Measurements from ENCODE around the gene IGFBP3. TPM values are rescaled to one million over a fixed set of nuclear protein-coding genes. Genes with fewer than 3 reads are reported as not detected.

IGFBP3 gene
- total and polyA plus RNA-seq, 5 donors, result 90.6 to 212 (median 98.5) TPM

DNA sequence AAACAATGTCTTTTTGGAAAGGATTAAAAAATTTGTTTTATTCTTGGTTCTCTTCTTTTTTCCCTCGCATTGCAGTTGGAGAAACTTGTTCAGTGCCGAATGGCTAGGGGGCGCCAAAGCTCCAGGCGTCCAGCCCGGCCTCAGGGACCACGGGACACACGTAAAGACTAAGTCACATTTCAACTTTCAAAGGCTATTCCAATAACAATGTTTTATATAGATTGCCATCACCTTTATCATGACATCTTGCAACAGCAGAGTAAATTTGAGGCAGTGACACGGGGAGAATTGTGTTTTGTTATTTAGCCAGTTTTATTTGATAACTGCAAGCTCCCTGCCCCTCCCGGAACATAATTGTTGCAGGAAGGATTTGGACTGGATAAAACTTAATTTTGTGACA is 2.2 kb upstream of the IGFBP3 start:
- Histone ChIP-seq H3K9me3 (ENCODE audit: control insufficient read depth, low read length) (no peaks in the 10 kb centered on the region), H3K27ac (ENCODE audit: low read length) (no peak overlapping the region), H3K27me3 (ENCODE audit: control insufficient read depth, insufficient read depth) (no peaks in the 10 kb centered on the region), H3K4me3 (ENCODE audit: low read length) (peak overlapping the region; percentile 44), H3K4me1 (ENCODE audit: control insufficient read depth, insufficient read depth, low read length) (no peaks in the 10 kb centered on the region)
- DNase-seq (peak; percentile 77 to 92 (median 91)), ATAC-seq (peak; percentile 56 to 64)
- 7% methylated on average over 9 of the region's 9 CpGs for WGBS
- intact Hi-C loops (cut with DNase I), result loop anchor here in 3 of 4 donors (5.0 to 10.0 kb wide), 7 partner anchors 122 to 1332 kb away; no protein-coding TSS in a partner anchor

DNA sequence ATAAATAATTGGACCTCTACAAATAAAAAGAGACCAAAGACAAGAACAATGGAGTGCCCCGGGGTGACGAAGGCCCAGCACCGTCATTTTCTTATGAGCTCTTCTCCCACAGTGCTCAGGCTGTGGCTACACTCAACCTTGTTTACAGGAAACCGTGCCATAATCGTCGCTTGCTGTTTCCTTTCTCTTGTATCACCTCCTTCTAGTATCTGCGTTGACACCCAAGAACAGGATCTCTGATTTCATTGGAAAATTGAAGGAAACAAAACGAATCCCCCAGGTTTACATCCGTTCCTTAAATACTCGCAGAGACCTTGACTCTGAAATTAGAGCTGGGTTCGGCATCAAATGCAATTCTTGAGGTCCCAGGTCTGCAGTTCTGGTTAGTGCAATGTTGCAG is 1.7 kb upstream of the IGFBP3 start:
- intact Hi-C loops (cut with DNase I), result loop anchor here in 3 of 4 donors (5.0 to 10.0 kb wide), 7 partner anchors 122 to 1332 kb away; no protein-coding TSS in a partner anchor
- ATAC-seq, result peak in 1 of 2 donors; percentile 21
- peak overlapping the region; percentile 44 for H3K4me3 ChIP-seq (ENCODE audit: low read length)
- H3K27me3 ChIP-seq (ENCODE audit: control insufficient read depth, insufficient read depth), result no peaks in the 10 kb centered on the region
- WGBS, result 2% methylated on average over 11 of the region's 11 CpGs
- peaks cover 3% of the 10 kb centered on the region for H3K4me1 ChIP-seq (ENCODE audit: control insufficient read depth, insufficient read depth, low read length)
- H3K27ac ChIP-seq (ENCODE audit: low read length), result no peak overlapping the region
- H3K9me3 ChIP-seq (ENCODE audit: control insufficient read depth, low read length), result no peaks in the 10 kb centered on the region
- DNase-seq, result peak in 2 of 3 donors; percentile 6 to 51

DNA sequence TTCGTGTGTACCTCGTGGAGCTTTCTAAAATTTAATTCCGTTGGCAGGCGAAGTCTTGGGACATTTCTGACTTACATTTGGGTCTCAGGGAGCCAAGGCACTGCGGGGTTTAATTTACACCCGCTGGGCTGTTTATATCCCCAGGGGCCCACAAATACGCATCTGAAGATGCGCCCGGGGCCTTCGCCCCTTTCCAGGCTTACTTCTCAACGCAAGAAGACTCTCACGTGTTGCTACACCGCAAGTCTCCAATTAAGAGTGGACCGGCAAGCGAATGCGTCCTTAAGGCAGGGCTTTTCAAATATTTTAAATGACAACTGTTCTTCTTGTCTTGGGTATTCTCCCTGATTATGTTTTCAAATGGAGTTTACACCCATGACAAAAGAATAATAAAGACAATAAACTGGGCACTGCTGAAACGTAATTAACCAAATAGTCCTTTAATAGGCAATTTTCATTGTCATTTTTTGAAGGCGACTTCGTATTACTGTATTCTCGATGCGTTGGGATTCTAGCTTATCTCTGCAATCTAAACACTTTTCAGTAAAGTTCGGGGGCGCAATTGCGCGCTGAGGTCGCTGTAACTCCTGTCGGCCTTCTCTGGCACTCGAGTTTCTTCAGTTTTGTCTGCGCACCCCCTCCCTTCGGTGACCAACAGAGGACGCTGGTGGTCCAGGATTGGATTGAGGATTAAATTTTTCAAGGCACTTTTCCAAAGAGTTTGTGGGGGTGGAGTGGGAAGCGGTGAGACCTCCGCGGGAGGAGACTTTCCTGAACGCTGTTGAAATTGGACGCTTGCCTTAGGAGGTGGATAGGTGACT is 837 bp upstream of the IGFBP3 start:
- ATAC-seq, result peak; percentile 15 to 52
- H3K27me3 ChIP-seq (ENCODE audit: control insufficient read depth, insufficient read depth), result no peaks in the 10 kb centered on the region
- intact Hi-C loops (cut with DNase I), result loop anchor here (2.0 to 10.0 kb wide), 9 partner anchors 123 to 1333 kb away; no protein-coding TSS in a partner anchor

DNA sequence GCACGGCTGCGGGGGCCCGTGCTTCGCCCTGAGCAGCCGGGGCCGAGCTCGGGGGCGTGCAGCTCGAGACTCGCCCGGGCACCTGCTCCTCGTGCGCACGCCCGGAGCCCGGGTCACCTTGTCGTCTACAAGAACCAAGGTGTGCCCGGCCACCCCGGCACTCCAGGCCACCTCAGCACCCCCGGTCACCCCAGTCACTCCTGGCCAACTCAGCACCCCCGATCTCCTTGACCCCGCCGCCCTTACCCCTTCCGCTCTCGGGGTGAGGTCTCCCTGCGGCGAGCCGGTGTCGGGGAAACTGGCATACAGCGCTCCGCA is 268 bp upstream of the IGFBP3 start:
- Histone ChIP-seq H3K27me3 (ENCODE audit: control insufficient read depth, insufficient read depth) (no peaks in the 10 kb centered on the region), H3K27ac (ENCODE audit: low read length) (no peak overlapping the region), H3K9me3 (ENCODE audit: control insufficient read depth, low read length) (no peaks in the 10 kb centered on the region), H3K4me1 (ENCODE audit: control insufficient read depth, insufficient read depth, low read length) (peaks cover 5% of the 10 kb centered on the region), H3K4me3 (ENCODE audit: low read length) (peak overlapping the region; percentile 55)
- 1% methylated on average over 31 of the region's 31 CpGs for WGBS
- intact Hi-C loops (cut with DNase I), result loop anchor here (2.0 to 10.0 kb wide), 9 partner anchors 123 to 1333 kb away; no protein-coding TSS in a partner anchor
- ATAC-seq (peak; percentile 2 to 6), DNase-seq (peak in 1 of 3 donors; percentile 15)

More for the DNA sequence above, 837 bp upstream of the IGFBP3 start:
- WGBS, result 5% methylated on average over 36 of the region's 36 CpGs
- DNase-seq, result peak; percentile 66 to 84 (median 84)
- Histone ChIP-seq H3K9me3 (ENCODE audit: control insufficient read depth, low read length) (no peaks in the 10 kb centered on the region), H3K4me1 (ENCODE audit: control insufficient read depth, insufficient read depth, low read length) (peaks cover 5% of the 10 kb centered on the region), H3K4me3 (ENCODE audit: low read length) (peak overlapping the region; percentile 55), H3K27ac (ENCODE audit: low read length) (no peak overlapping the region)

DNA sequence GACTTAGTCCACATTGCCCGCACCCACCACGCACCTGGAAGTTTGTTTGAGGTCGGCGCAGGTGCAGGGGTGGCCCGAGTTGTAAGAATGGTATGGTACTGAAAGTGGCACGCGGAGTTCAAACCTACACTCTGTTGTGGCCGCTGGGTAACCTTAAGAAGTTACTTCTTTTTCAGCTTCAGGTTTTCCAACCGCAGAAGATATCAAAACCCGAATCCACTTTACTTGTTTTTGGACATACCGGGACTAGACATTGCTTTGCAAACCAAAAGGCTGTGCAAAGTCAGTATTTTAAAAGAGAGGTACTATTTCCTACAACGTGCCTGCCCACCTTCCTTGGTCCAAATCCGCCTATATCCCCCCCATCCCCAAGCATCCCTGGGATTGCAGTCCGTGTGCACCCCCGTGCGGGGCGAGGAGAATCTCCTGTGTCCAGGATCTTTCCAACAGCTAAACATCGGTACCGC is 1.0 kb downstream of the IGFBP3 start:
- intact Hi-C loops (cut with DNase I), result loop anchor here (2.0 to 10.0 kb wide), 12 partner anchors 125 to 1335 kb away; no protein-coding TSS in a partner anchor

DNA sequence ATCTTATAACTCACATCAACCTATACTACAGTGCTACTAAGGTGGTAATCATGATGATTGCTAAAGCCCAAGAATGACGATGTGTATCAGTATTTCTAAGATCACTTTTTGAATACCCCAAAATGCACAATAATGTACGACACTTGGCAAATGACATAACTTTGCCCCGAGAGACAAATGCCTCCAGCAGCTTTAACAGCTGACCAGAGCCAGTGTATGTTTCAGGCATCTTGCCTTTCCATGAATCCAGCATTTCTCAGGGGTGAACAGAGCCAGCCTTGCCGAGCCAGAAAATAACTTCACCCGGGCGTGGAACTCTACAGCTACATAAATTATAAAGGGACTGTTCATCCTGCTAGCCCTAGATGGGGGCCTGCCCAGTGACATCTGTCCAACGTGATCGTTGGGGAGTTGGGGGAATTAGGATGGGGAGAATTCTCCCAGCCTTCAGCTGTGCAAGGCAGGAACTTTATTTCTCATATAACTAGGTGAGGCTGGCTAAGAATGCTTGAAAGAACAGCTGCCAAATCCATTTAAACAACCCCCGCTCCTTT is 1.8 kb downstream of the IGFBP3 start:
- ATAC-seq, result no peak
- peak in 1 of 3 donors; percentile 36 for DNase-seq
- H3K9me3 ChIP-seq (ENCODE audit: control insufficient read depth, low read length), result no peaks in the 10 kb centered on the region
- H3K4me1 ChIP-seq (ENCODE audit: control insufficient read depth, insufficient read depth, low read length), result peaks cover 5% of the 10 kb centered on the region
- no peak overlapping the region for H3K27ac ChIP-seq (ENCODE audit: low read length)
- intact Hi-C loops (cut with DNase I), result loop anchor here in 3 of 4 donors (5.0 to 10.0 kb wide), 4 partner anchors 1168 to 1315 kb away; no protein-coding TSS in a partner anchor
- H3K4me3 ChIP-seq (ENCODE audit: low read length), result peak overlapping the region; percentile 55
- no peaks in the 10 kb centered on the region for H3K27me3 ChIP-seq (ENCODE audit: control insufficient read depth, insufficient read depth)
- WGBS, result 24% methylated on average over 9 of the region's 9 CpGs

More for the DNA sequence above, 1.0 kb downstream of the IGFBP3 start:
- ATAC-seq (no peak), DNase-seq (peak in 1 of 3 donors; percentile 38)
- no peaks in the 10 kb centered on the region for H3K27me3 ChIP-seq (ENCODE audit: control insufficient read depth, insufficient read depth)
- peaks cover 5% of the 10 kb centered on the region for H3K4me1 ChIP-seq (ENCODE audit: control insufficient read depth, insufficient read depth, low read length)
- H3K4me3 ChIP-seq (ENCODE audit: low read length), result peak overlapping the region; percentile 55
- no peak overlapping the region for H3K27ac ChIP-seq (ENCODE audit: low read length)
- H3K9me3 ChIP-seq (ENCODE audit: control insufficient read depth, low read length), result no peaks in the 10 kb centered on the region
- WGBS, result 8% methylated on average over 19 of the region's 19 CpGs

DNA sequence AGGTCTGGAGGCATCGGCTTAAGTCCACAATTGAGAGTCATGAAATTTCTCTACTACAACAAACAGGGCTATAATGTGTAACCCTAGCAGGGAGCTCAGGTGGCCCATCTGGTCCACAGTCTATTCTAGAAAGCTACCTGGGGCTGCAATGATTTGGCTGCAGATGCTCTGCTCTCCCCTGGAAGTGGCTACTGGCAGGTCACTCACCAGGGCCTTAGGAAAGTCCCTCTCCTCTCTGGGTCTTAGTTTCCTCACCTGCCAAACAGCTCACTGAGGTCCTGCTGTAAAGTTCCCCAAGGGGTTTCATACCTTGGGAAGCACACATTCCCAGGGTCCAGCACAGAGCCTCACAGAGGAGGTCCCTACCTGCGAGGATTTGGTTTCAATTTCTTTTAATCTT is 2.5 kb downstream of the IGFBP3 start:
- no peaks in the 10 kb centered on the region for H3K27me3 ChIP-seq (ENCODE audit: control insufficient read depth, insufficient read depth)
- WGBS, result 68% methylated on average over 2 of the region's 2 CpGs
- no peak overlapping the region for H3K27ac ChIP-seq (ENCODE audit: low read length)
- intact Hi-C loops (cut with DNase I), result loop anchor here in 3 of 4 donors (5.0 to 10.0 kb wide), 4 partner anchors 1169 to 1316 kb away; no protein-coding TSS in a partner anchor
- ATAC-seq, result no peak
- DNase-seq, result peak in 1 of 3 donors; percentile 21
- peak overlapping the region; percentile 9 for H3K4me3 ChIP-seq (ENCODE audit: low read length)
- H3K9me3 ChIP-seq (ENCODE audit: control insufficient read depth, low read length), result no peaks in the 10 kb centered on the region
- H3K4me1 ChIP-seq (ENCODE audit: control insufficient read depth, insufficient read depth, low read length), result peaks cover 5% of the 10 kb centered on the region

DNA sequence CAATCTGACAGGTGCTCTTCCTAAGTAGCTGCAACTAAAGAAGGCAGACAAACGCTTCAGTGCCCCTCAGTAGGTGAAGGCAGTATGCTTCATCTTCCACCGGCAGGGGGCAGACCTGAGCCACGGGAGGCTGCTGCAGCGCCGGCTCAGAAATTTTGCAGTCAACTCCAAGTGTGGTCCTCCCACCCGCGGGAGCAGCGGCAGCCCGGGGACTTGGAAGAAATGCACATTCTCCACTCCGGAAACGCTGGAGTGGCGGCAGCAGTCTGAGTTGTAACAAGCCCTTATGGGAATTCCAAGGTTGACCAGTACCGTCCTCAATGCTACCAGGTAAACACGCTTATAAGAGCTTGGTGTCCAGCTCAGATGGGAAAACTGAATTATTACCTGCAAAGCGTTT is 3.4 kb downstream of the IGFBP3 start:
- ATAC-seq (peak; percentile 29 to 57), DNase-seq (peak; percentile 82 to 93 (median 91))
- Histone ChIP-seq H3K4me3 (ENCODE audit: low read length) (peak overlapping the region; percentile 9), H3K9me3 (ENCODE audit: control insufficient read depth, low read length) (no peaks in the 10 kb centered on the region), H3K27me3 (ENCODE audit: control insufficient read depth, insufficient read depth) (no peaks in the 10 kb centered on the region), H3K27ac (ENCODE audit: low read length) (no peak overlapping the region), H3K4me1 (ENCODE audit: control insufficient read depth, insufficient read depth, low read length) (peaks cover 5% of the 10 kb centered on the region)
- intact Hi-C loops (cut with DNase I), result loop anchor here in 3 of 4 donors (2.0 to 10.0 kb wide), 5 partner anchors 1170 to 1317 kb away; no protein-coding TSS in a partner anchor
- 6% methylated on average over 15 of the region's 15 CpGs for whole genome bisulfite sequencing

DNA sequence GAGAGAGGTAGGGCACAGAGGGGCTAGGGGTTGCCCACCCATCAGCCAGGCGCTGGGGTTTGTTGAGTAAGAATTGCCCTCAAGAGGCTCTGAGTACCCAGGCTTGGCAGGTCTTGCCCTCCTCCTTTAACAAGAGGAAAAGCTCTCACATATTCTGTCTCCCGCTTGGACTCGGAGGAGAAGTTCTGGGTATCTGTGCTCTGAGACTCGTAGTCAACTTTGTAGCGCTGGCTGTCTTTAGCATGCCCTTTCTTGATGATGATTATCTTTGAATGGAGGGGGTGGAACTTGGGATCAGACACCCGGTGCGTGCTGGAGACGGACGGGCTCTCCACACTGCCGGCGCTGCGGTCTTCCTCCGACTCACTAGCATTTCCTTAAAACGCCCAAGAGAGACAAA is 4.0 kb downstream of the IGFBP3 start:
- intact Hi-C loops (cut with DNase I), result loop anchor here in 3 of 4 donors (2.0 to 10.0 kb wide), 5 partner anchors 1170 to 1318 kb away; no protein-coding TSS in a partner anchor
- no peak for ATAC-seq
- 76% methylated on average over 14 of the region's 14 CpGs for WGBS
- Histone ChIP-seq H3K27me3 (ENCODE audit: control insufficient read depth, insufficient read depth) (no peaks in the 10 kb centered on the region), H3K4me3 (ENCODE audit: low read length) (no peak overlapping the region), H3K9me3 (ENCODE audit: control insufficient read depth, low read length) (no peaks in the 10 kb centered on the region), H3K4me1 (ENCODE audit: control insufficient read depth, insufficient read depth, low read length) (peaks cover 5% of the 10 kb centered on the region), H3K27ac (ENCODE audit: low read length) (no peak overlapping the region)
- DNase-seq, result peak in 1 of 3 donors; percentile 21

DNA sequence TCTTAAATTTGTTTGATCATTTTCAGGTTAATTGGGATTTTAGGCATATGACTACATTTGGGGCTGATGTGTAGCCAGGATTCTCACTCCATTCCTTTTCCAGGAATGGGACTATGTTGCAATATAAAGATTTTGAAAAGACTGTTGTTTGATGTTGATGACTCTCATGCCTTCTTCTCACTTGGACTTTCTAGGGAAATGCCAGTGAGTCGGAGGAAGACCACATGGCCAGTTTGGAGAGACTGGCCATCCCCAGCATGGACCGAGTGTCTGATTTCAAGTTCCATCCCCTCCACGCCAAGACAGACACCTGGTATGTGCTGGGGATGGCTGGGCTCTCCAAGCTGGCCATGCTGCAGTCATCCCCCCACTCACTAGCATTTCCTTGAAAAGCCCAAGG is 5.5 kb downstream of the IGFBP3 start:
- H3K27me3 ChIP-seq (ENCODE audit: control insufficient read depth, insufficient read depth), result no peaks in the 10 kb centered on the region
- no peak overlapping the region for H3K4me3 ChIP-seq (ENCODE audit: low read length)
- peaks cover 5% of the 10 kb centered on the region for H3K4me1 ChIP-seq (ENCODE audit: control insufficient read depth, insufficient read depth, low read length)
- no peak overlapping the region for H3K27ac ChIP-seq (ENCODE audit: low read length)
- WGBS, result 83% methylated on average over 3 of the region's 3 CpGs
- ATAC-seq (no peak), DNase-seq (no peak)
- intact Hi-C loops (cut with DNase I), result loop anchor here in 3 of 4 donors (2.0 to 10.0 kb wide), 5 partner anchors 1172 to 1319 kb away; no protein-coding TSS in a partner anchor
- no peaks in the 10 kb centered on the region for H3K9me3 ChIP-seq (ENCODE audit: control insufficient read depth, low read length)
